ENCODE results near the gene PTP4A2.
"Not testable (repeated sequence)": the region's sequence is repeated elsewhere in the genome, so short reads cannot be mapped to it uniquely, and the experiment has no call there.

PTP4A2 gene

DNA sequence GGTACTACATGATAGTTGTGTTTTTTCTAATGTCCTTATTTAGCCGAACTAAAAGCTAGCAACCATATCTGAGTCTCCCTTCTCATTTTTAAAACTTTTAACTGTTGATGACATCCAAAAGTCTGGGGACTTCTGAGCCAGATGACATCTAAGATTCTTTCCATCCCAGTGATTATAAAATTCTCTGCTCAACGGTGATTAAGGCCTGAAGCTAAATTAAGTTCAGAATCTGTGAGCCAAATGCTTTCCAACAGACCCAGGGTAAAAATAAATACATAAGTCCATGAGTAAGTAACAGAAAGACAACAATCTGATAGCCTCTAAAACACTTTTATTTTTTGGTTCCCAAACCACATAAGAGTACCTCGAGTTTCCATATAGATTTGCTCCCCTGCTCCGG, 13.1 kb upstream of the PTP4A2 start:
- no peak for DNase-seq (ENCODE audit: low read depth in 1 of 2, low spot score in 1 of 2)

DNA sequence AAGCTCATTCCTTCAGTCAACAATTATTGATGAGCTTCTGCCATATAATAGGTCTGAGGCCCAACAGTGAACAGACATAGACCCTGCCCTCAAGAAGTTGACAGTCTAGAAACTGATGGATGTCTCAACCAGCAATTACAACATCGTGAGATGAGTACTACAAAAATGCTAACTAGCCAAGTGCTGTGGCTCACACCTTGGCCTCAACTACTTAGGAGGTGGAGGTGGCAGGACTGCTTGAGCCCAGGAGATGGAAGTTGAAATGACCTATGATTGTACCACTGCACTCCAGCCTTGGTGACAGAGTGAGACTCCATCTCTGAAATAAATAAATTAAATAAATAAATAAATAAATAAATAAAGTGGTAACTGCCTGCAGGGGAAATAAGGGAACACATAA, 11.7 kb upstream of the PTP4A2 start:
- DNase-seq (ENCODE audit: low read depth in 1 of 2, low spot score in 1 of 2): no peak

GRCh38 chr1:31945677-31946076, 7.5 kb upstream of the PTP4A2 start:
- not testable (repeated sequence) for DNase-seq (ENCODE audit: low read depth in 1 of 2, low spot score in 1 of 2)

- peak; percentile 54 to 63 for DNase-seq (ENCODE audit: low read depth in 1 of 2, low spot score in 1 of 2)
Observed at GRCh38 chr1:31944205-31945089, 6.3 kb upstream of the PTP4A2 start.

DNA sequence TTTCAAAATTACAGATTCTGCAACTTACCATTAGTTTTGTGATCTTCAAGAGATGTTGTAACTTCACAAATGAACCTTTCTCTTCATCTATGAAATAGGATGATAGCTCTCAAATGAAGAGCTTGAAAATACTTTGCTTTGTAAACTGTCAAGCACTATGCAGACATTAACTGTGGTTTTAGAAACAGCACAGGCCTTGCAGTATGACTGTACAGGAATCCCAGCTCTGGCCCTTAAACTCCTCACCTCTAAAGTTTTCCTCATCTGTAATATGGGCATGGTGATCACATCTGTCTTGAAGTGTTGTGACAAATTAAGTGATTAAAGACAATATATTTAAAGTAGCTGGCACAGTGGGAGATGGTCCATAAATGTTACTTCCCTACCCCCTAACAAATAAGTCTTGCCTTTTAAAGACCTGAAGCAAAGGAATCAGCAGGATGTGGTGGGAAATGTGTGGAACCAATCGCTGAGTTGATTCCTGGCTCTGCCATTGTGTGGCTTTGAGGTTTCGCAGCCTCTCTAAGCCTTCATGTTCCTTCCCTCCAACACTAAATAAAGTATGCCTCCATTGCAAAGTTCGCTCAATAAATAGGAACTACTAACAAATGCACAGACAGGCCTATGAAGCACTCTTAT, 5.5 kb upstream of the PTP4A2 start:
- DNase-seq (ENCODE audit: low read depth in 1 of 2, low spot score in 1 of 2): no peak

GRCh38 chr1:31942061-31942460, 3.9 kb upstream of the PTP4A2 start:
- DNase-seq (ENCODE audit: low read depth in 1 of 2, low spot score in 1 of 2): not testable (repeated sequence)

DNA sequence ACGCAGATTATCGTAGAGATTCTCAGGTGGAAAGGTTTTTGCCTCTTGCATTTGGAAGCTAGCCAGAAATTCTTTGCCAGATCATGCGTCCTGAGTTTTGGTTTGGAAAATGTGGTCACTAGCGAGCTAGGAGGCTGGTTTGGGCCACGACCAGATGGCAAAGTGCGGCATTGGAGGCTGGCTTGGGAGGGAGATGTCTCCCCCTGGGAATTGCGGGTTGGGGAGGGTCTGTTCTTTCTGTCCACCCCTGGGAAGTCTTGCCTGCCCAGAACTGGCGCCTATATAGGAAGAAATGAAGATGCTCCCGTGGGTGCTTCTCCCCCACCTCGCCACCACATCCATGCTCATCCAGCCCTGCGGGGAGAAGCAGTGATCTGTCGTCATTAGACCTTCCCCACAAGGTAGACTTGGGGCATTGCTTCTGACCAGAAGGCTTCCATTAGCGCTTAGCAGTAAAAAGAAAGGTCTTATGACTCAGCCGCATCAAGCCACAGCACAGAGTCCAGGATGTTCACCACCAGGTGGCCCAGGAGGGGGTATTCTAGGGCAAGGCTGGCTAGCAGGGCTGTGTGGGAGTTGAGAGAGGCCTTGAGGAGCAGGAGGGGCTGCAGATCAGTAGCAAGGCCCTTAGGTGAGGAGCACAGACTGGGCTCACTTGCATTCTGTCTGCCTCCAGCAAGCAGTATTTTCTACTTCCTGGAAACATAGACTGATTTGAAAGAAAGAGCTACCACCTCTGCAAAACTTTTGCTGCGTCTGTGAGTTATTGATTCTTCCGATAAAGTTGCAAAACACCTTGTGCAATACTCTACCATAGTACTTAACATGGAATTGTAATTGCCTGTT, 1.5 kb upstream of the PTP4A2 start:
- DNase-seq (ENCODE audit: low read depth in 1 of 2, low spot score in 1 of 2): peak; percentile 56 to 62

DNA sequence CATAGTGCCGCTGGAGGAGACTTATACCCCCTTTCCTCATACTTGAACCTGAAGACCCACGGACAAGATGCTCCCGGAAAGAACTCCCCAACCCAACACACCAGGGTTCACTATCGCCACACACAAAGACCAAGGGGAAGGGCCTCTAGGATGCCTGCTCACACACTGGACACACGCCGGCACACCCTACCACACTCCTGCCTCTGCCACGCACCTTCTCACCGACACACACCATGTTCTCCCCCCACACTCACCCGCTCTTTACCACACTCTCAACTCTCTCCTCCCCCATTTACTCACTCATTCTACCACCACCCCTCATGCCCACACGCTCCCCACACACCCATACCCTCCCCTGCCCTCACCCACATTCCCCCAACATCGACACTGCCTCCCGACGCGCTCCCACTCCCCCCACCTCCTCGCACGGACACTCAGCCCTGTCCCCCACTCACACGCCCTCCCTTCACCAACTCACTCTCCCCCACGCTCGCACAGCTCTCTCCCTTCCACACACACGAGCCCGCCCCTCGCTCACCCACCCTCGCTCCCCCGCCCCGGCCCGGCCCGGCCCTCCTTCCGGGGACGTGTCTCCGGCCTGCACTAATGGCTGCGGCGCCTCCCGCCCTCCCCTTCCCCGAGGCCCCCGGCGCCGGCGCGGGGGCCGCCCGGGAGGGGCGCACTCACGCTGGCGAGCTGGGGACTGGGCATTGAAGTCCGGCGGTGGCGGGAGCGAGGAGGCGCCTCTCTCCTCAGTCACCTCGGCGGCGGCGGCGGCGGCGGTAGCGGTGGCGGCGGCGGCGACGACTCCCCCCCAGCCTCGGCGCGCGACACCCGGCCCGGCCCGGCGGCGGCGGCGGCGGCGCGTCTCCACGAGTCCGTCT, 626 bp downstream of the PTP4A2 start:
- DNase-seq (ENCODE audit: low read depth in 1 of 2, low spot score in 1 of 2): peak; percentile 68 to 70

GRCh38 chr1:31936981-31937299, 1.2 kb downstream of the PTP4A2 start:
- no peak for DNase-seq (ENCODE audit: low read depth in 1 of 2, low spot score in 1 of 2)

GRCh38 chr1:31936278-31936980, 1.7 kb downstream of the PTP4A2 start:
- DNase-seq (ENCODE audit: low read depth in 1 of 2, low spot score in 1 of 2): no peak

- no peak for DNase-seq (ENCODE audit: low read depth in 1 of 2, low spot score in 1 of 2)
Observed at GRCh38 chr1:31934706-31935629, 3.2 kb downstream of the PTP4A2 start.

- DNase-seq (ENCODE audit: low read depth in 1 of 2, low spot score in 1 of 2): no peak
Observed at GRCh38 chr1:31932491-31933316, 5.5 kb downstream of the PTP4A2 start.

DNA sequence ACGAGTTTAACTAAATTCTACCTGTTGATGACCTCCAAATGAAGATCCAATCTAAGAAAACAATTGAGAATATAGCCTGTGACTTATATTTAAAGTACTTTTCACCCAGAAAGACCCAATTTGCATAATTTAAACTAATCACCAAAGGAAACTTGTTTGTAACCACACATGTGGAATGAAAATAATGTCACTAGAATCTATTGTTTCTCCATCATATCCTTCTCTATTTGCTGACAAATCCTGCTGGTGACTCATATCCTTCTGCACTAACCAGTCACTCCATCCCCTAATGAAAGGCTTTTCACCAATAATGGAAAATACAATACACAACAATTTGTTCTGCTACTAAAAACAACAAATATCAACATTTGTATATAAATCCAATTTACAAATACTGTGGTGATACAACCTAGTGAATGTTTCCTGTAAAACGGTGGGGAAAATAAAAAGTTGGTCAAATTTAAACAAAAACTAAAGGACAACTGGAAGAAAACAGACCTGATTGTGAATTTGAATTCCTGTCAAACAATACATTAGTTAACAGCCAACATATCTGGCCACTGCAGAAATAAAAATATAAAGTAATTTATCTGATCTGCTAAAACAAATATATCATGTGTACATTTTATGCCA, 6.5 kb downstream of the PTP4A2 start:
- no peak for DNase-seq (ENCODE audit: low read depth in 1 of 2, low spot score in 1 of 2)

GRCh38 chr1:31930836-31931592, 7.2 kb downstream of the PTP4A2 start:
- DNase-seq (ENCODE audit: low read depth in 1 of 2, low spot score in 1 of 2): no peak

DNA sequence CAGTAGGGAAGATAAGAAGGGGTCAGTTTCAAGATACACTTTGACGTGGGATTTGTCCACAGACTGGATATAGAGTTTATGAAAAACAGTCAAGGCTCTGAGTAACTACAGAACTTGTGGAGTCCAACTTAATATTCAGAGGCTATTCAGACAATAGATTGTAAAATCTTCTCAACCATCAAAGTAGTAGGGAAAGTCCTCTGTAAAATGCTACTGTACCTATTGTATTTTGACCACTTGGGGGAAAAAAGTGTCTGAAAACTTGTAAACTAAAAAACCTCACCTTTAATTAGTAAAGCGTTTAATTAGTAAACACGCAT, 10.5 kb downstream of the PTP4A2 start:
- DNase-seq (ENCODE audit: low read depth in 1 of 2, low spot score in 1 of 2): no peak

GRCh38 chr1:31926853-31927660, 11.1 kb downstream of the PTP4A2 start:
- no peak for DNase-seq (ENCODE audit: low read depth in 1 of 2, low spot score in 1 of 2)

All from stimulated activated CD4-positive, alpha-beta T cell treated with anti-CD3 and anti-CD28 coated beads, Interleukin-15, amount 100 ng/mL, for 1 hour (primary cell).